ENCODE measurements around the gene POLR1F.
"Not testable (repeated sequence)": the region's sequence is repeated elsewhere in the genome, so short reads cannot be mapped to it uniquely, and the experiment has no call there.

The POLR1F gene, protein sequence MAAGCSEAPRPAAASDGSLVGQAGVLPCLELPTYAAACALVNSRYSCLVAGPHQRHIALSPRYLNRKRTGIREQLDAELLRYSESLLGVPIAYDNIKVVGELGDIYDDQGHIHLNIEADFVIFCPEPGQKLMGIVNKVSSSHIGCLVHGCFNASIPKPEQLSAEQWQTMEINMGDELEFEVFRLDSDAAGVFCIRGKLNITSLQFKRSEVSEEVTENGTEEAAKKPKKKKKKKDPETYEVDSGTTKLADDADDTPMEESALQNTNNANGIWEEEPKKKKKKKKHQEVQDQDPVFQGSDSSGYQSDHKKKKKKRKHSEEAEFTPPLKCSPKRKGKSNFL

DNA sequence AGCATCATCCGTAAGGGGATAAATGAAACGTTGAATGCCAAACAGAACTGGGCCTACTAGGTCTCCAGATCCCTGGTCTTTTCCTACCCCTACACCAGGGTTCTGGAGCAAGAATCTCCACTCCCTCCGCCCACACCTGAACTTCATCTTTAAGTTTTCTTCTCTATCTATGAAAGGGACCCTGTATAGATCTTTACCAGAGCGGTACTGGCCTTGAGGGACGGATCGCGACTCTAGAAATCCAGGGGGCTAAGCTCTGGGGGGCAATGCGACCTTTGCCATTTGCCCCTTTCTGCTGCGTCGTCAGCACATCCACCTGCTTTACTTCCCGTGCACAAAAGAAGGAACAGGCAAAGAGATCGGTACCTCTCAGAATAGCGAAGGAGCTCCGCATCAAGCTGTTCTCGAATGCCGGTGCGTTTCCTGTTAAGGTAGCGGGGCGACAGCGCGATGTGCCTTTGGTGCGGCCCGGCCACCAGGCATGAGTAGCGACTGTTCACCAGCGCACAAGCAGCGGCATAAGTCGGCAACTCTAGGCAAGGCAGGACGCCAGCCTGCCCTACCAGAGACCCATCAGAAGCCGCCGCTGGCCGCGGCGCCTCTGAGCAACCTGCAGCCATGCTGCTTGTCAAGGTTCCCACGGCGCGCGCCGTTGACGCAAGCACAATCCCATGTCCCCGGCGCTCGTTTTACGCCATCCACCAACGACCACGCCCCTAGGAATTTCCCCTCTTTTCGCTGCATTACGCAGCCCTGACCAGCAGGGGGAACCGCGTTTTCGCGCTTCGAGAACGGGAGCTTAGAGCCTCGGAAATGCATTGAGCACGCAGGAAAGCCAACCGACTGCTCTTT, at the start of gene POLR1F:
Gene POLR1F (minus strand): TSS at position 641 of the 852 bp plus-strand sequence. CDS start 21 bp downstream, at position 620.
- DNase-seq = peak; percentile 93

DNA sequence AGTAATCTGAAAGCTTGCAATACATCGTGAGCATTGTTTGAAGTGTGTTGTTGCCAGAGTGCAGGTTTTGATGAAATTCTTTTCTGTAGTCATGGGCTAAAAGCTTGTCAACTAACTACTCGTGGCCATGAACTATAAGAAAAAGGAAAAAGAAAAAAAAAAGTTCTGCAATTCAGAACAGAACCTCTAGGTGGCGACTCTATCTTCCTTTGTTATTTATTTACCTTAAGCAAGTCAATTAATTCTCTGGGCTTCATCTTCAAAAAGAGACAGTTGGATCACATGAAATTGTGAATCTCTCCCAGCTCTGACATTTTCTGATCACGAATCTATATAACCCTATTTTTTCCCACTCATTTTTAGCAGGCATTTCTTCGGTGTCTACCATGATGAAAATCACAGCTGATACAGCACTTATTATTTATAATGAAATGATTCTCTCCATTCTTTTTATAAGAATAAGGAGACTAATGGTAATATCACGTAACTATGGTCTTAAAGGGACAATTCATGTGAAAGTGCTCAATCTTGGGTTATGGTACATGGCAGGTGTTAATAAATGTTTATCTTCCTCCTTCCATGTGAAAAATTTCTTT, 45.8 kb upstream of the POLR1F start:
- no peak for DNase-seq

DNA sequence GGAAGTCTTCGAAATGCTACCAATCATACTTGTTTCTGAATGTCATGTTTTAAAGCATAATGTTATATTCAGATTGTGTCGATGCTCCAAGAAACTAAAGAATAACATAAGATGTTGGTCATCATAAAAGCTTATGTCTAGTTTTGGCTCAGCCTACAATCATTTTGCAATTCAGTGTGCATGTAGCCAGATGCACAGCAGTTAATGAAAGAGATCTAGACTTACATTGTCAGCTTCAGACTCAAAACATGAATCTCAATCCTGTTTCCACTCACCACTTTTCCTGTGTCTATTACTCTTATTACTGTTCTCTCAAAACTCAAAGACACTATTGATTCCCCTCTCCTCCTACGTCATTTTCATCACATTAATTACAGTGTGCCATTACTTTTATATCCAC, 43.2 kb upstream of the POLR1F start:
- DNase-seq = no peak

DNA sequence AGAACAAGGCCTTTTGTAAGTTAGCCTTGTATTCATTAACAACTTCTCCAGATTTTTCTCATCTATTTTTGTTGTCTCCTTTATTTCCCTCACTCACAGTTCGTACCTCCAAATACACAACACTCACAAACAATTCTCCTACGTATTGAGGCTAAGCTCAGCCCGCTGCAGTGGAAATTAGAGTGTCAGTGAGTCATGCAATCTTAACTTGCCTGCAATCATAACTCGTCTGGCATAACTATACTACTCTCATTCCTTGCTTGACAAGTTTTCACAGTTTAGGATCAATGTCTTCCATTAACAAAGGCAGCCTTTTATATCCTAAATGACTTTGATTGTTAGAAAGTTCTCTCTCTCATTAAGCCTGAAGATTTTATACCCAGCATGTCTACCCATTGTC, 40.8 kb upstream of the POLR1F start:
- no peak for DNase-seq

DNA sequence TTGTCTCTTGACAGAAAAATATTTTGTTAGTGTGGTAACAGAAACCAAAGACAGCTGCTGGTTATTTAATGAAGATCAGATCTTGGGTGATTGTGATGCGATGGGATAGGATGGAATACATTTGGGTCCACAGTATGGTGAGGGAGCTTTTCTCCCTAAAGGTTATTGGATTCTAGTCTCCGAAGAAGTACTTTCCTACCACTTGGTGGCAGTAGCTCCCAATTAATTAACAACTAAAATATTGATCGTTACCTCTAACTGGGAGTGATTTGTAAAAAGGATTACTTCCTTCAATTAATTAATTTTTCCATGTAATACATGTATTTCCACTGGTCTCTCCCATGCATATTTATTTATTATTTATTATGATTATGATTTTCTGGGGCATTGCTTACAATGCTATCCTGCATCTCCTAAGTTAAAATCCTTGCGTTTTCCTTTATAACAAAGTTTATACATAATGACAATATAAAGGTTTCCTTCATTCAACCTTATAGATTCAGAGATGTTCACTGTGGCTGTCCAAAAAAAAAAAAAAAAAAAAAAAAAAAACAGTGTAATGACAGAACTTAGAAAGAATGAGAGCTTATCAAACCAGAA, 39.0 kb upstream of the POLR1F start:
- DNase-seq = no peak

DNA sequence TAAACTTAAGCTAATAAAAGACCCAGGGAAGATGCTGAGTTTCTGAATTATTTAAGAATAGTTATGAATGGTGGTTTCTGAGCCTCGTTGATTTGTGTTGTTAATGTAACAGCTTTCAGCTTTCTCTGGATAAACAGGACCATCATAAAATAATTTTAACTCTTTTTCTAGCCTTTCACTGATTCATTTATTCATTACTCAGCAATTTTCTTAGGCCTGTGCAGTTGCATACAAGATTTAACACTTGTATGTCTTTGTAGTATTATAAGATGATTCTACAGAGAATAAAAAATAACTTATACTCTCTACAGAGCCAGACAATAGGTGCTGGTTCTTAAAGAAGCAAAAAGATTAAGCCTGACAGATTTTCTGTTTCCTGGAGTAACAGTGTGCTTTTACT, 35.2 kb upstream of the POLR1F start:
- DNase-seq = no peak

DNA sequence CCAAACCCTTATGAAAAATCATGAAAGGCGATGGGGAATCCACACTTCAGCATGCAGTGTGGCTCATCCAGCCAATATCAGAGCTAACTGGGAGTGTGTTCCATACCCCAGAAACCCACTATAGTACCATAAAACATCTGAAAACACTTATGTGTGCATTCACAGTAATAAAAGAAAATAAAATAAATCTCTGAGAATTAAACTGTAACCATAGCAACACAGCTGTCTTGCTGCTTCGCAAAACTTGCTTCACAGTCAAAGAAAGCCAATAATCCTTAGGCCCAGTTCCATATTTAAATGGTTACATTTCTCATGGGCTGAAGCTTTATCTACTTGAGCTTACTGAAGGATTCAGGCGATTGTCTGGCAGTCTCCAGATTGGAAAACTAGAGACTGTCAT, 19.9 kb upstream of the POLR1F start:
- DNase-seq = no peak

DNA sequence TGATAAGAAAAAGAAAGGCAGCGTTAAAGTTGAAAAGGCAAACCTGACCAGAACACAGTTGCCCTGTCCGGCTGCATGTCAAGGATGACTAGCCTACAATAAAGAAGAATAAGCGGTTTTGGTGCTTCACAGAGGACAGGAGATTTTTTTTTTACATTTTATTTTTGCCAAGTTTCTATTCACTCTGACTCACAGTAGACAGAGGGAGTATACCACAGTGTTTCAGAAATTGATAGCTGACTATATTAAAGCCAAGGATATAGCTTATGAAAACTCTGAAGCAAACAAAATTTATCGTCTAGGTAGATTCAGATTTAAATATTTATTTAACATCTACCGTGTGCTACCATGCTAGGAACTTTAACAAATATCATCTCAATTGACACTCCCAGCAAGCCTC, 16.9 kb upstream of the POLR1F start:
- DNase-seq = no peak

DNA sequence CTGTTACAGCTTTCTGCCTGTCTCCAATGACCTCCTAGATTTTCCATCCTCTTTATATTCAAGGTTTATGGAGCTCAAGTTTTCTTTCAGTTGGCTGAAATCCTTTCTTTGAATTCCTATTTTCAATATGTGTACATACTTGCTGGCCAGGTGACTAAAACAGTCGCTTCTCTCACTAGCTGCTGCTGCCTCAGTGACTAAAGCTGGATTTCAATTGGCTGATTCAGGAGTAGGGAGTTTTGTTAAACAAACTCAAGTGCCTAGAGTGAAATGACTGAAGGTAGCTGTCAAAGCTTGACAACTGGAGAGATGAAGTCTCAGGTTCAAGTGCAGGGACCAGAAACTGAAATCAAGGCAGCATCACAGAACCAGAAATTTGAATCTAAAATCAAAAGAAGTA, 6.7 kb upstream of the POLR1F start:
- DNase-seq = no peak

DNA sequence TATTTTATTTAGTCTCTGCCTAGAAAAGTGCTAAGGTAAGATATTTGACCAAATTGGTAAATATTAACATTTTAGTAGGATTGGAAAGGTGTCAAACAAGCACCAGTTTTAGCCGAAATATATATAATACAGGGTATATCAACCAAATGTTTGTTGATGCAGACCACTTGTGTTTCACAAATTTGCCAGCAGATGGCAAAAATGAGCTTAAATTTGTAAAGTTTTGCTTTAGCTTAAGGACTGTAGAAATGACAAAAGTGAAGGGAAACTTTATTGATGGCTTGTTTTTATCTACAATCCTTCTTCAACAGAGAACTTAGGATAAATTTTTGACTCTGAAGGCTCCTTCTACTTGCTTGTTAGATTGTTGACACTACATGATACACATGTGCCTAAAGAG, 4.8 kb upstream of the POLR1F start:
- DNase-seq = no peak

DNA sequence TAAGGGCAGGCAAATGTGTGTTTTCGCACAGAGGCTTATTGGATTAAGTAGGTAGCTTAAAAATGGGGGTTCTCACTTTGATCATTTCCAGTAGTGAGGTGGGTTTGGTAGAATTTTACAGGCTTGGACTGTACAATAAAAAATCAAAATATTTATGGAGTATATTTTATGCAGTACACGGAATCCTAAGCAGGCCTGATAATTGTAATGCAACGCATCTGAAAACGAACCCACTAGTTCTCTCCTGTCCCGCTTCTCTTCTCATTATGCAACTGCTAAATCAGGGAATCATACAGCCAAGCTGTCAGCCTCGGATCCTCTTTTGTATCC, 377 bp upstream of the POLR1F start:
- no peak for DNase-seq

DNA sequence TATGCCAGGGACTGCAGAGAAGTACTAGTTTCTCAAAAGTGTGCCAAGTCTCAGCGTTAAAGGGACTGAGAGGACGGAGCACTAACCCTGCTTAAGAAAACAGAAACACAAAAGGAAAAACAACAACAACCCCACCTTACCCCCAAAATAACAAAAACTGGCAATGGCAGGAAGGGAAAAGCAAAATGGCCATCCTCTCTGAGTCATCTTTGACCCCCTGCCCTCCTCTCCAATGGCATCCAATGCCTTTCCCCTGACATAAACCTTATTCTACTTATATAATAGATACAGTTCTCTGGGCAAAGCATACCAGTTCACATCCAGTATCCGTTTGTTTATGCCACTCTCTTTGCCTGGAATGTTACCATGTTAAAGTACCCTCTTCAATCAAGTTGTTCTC, 1.6 kb downstream of the POLR1F start:
- no peak for DNase-seq

DNA sequence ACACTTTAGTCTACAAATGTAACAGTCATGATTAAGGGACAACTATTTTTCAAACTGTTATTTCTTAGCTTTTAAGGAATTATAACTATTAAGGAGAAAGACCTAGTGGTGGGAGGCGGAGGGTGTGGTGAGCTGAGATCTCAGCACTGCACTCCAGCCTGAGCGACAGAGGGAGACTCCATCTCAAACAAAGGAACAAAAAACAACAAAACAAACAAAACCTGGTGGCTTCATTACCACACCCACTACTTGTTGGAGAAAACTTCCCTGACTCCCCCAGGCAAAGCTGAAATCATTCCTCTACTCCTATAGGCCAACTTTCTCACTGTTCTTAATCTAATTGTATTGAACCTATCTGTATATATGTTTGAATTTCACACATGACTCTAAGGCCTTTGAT, 3.2 kb downstream of the POLR1F start:
- DNase-seq = no peak

DNA sequence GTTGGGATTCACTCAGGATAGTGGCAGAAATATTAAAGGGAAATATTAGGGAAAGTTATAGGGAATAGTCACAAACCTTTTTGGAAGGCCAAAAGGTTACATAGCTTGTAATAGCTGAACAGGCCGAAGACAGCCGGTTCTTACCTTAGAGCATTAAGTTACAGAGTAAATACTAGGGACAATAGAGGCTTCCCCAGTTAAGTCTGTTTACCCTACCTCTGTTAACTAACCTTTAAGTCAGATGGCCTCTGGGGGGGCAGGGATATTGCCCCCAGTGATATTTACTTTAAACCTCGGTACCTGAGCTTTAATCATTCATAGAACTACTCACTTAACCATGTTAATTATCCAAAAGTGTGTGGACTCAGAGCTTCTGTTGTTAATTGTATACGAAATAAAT, 7.4 kb downstream of the POLR1F start:
- DNase-seq = no peak

DNA sequence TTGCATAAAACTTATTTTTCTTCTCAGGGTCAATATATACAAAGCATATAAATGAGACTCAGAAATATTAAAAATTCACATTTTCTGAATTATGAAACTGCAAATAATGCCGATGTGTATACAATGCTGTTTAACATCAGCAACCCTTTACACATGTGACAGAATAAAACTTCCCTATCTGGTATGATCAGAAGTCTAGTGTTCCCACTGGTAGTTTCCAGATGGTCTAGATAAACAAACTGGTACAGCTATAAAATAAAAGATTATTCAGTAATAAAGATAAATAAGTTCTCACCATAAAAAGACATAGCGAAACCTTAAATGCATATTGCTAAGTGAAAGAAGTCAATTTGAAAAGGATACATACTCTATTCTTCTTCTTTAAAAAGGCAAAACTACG, 7.9 kb downstream of the POLR1F start:
- DNase-seq = no peak

DNA sequence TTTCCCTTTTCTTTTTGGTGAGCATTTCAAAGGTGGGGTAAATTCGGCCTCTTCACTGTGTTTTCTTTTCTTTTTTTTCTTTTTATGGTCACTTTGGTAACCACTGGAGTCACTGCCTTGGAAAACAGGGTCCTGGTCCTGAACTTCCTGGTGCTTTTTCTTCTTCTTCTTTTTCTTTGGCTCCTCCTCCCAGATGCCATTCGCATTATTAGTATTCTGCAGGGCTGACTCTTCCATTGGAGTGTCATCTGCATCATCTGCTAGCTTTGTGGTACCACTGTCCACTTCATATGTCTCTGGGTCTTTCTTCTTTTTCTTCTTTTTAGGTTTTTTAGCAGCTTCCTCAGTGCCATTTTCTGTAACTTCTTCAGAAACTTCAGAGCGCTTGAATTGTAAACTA, 10.5 kb downstream of the POLR1F start:
- no peak for DNase-seq

DNA sequence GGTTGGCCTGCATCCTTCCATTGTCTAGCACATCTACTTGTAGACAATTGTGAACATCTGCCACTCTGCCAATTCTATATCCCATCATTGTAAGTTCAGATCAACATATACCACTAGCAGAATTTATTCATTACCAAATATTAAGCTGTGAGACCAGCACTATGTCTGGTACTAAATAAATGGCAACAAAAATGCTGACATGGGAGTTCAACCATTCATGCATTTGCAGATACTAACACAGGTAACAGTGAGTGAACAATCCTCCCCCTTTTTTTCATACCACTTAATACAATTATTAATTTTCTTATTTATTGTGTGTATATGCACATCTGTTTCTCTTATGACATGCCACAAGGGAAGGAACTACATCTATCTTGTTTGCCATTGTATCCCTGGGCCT, 11.9 kb downstream of the POLR1F start:
- no peak for DNase-seq

DNA sequence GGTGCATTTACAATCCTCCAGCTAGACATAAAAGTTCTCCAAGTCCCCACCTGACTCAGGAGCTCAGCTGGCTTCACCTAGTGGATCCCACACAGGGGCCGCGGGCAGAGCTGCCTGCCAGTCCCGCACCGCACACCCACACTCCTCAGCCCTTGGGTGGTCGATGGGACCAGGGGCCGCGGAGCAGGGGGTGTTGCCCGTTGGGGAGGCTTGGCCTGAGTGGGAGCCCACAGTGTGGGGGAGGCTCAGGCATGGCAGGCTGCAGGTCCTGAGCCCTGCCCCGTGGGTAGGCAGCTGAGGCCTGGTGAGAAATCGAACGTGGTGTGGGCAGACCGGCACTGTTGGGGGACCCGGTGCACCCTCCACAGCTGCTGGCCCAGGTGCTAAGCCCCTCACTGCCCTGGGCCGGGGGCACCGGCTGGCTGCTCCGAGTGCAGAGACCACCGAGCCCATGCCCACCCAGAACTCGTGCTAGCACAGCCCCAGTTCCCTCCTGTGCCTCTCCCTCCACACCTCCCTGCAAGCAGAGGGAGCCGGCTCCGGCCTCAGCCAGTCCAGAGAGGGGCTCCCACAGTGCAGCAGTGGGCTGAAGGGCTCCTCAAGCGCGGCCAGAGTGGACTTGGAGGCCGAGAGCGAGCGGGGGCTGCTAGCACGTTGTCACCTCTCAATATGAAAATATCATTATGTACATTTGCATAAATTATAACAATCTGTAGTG, 16.6 kb downstream of the POLR1F start:
- DNase-seq = no peak

DNA sequence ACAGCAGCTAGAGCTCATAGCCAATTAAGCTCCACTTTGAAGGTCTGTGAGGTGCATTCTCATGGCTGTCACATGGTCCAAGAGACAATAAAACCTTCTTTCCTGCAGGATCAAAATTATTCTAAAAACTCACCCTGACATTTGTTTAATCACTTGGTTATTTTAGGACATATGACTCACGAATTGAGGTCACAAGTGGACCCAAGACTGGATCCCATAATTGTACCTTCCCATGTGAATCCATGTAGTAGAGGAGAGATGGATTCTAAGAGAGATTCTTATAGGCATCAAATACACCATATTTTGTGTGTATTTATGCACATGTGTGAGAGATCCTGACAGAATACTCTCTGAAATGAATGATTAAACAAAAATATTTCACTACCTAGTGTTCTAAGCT, 18.1 kb downstream of the POLR1F start:
- DNase-seq = no peak

DNA sequence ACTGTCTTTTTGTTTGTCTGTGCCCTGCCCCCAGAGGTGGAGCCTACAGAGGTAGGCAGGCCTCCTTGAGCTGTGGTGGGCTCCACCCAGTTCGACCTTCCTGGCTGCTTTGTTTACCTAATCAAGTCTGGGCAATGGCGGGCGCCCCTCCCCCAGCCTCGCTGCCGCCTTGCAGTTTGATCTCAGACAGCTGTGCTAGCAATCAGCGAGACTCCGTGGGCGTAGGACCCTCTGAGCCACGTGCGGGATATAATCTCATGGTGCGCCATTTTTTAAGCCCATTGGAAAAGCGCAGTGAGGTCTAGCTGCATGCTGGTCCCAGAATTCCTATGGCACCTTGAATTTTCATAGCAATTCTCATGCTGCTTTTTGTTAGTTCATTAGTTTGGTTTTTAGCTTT, 19.7 kb downstream of the POLR1F start:
- not testable (repeated sequence) for DNase-seq

DNA sequence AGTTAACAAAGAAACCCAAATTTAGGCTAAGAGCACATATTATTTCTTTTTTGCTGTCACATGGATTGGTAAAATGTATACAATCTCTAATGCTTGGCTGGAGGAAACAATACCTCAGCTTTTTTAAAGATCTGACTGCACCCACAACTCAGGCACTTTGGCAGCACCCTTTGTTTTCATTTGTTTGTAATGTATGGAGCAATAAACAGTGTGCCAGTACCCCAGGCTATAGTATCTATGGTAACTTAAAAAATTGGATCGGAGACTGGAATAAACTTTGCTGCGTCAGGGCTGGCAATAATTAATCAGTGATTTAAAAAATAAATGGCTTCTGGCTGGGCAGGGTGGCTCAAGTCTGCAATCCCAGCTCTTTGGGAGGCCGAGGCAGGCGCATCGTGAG, 27.2 kb downstream of the POLR1F start:
- DNase-seq = no peak

DNA sequence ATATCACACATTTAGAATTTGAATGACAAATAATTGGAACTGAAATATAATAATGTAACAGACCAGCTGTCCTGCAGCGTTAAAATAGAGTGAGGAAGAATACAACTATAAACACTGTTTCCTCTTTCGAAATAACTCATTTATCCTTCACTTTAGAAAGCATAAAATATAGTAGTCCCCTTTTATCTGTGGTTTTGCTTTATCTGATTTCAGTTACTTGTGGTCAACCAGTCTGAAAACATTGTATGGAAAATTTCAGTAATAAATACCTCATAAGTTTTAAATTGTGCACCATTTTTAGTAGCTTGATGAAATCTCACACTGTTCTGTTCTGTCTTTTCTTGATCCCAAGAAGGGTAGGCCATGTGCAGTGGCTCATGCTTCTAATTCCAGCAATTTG, 31.7 kb downstream of the POLR1F start:
- DNase-seq = no peak

DNA sequence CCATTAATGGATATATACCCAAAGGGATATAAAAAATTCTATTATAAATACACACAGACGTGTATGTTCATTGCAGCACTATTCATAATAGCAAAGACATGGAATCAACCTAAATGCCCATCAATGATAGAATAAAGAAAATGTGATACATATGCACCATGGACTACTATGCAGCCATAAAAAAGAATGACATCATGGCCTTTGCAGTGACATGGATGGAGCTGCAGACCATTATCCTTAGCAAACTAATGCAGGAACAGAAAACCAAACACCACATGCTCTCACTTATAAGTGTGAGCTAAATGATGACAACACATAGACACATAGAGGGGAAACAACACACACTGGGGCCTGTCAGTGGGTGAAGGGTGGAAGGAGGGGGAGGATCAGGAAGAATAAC, 33.0 kb downstream of the POLR1F start:
- no peak for DNase-seq
